HepG2 (cell line): ENCODE data around the gene CFAP119. TPM values are rescaled to one million over a fixed set of nuclear protein-coding genes. Genes with fewer than 3 reads are reported as not detected.

ENCODE experiments used
- ATAD3A ChIP-seq: sonication (generic); formaldehyde crosslinking; IDR thresholded peaks from 2 replicates; pipeline ENCODE4 v1.4.0; 2020; ENCODE audit warnings: missing genetic modification reagents
- BHLHE40 ChIP-seq: IDR thresholded peaks from 2 replicates; pipeline ENCODE4 v1.6.1; 2011; ENCODE audit warnings: low read length, improper control_type of control experiment
- GABPB1 ChIP-seq: IDR thresholded peaks from 2 replicates; pipeline ENCODE4 v1.6.1; 2016; ENCODE audit warnings: mild to moderate bottlenecking, missing genetic modification reagents, moderate library complexity, missing compliant biosample characterization
- KDM1A ChIP-seq: IDR thresholded peaks from 2 replicates; pipeline ENCODE4 v1.6.1; 2016; ENCODE audit warnings: missing compliant biosample characterization
- MTF2 ChIP-seq: sonication (generic); formaldehyde crosslinking; IDR thresholded peaks from 2 replicates; pipeline ENCODE4 v1.5.0; 2020; ENCODE audit warnings: missing genetic modification reagents, borderline replicate concordance
- MYNN ChIP-seq: sonication (generic); formaldehyde crosslinking; IDR thresholded peaks from 2 replicates; pipeline ENCODE4 v1.4.0; 2020; ENCODE audit warnings: mild to moderate bottlenecking, low read depth, missing genetic modification reagents
- NCOA1 ChIP-seq: sonication (generic); formaldehyde crosslinking; IDR thresholded peaks from 2 replicates; pipeline ENCODE4 v1.9.0; 2021; ENCODE audit warnings: missing genetic modification reagents
- ONECUT2 ChIP-seq: sonication (generic); formaldehyde crosslinking; IDR thresholded peaks from 2 replicates; pipeline ENCODE4 v1.4.0; 2020; ENCODE audit warnings: missing genetic modification reagents
- SP1 ChIP-seq, 2 experiments: fragments of 450-650 bp in 1 of 2; sonication (generic) in 1 of 2; formaldehyde crosslinking in 1 of 2; IDR thresholded peaks; 2 replicates each; pipeline versions ENCODE4 v1.4.0 to v1.6.1; 2016 to 2020; ENCODE audit warnings: missing genetic modification reagents in 1 of 2
- ZFP82 ChIP-seq: sonication (generic); formaldehyde crosslinking; IDR thresholded peaks from 2 replicates; pipeline ENCODE4 v1.5.1; 2020; ENCODE audit warnings: mild to moderate bottlenecking, missing genetic modification reagents, borderline replicate concordance
- ZMYM3 ChIP-seq: sonication (generic); formaldehyde crosslinking; IDR thresholded peaks from 2 replicates; pipeline ENCODE4 v1.5.1; 2020; ENCODE audit warnings: mild to moderate bottlenecking, missing genetic modification reagents
- ZNF205 ChIP-seq: IDR thresholded peaks from 2 replicates; pipeline ENCODE4 v1.6.1; 2018; ENCODE audit warnings: missing biosample characterization, missing genetic modification reagents
- ZNF251 ChIP-seq: sonication (generic); formaldehyde crosslinking; IDR thresholded peaks from 2 replicates; pipeline ENCODE4 v1.9.0; 2021; ENCODE audit warnings: mild to moderate bottlenecking, missing genetic modification reagents
- ZNF335 ChIP-seq: sonication (generic); formaldehyde crosslinking; IDR thresholded peaks from 2 replicates; pipeline ENCODE4 v1.4.0; 2020; ENCODE audit warnings: missing genetic modification reagents
- ZNF839 ChIP-seq: sonication (generic); formaldehyde crosslinking; IDR thresholded peaks from 2 replicates; pipeline ENCODE4 v1.4.0; 2020; ENCODE audit warnings: missing genetic modification reagents, mild to moderate bottlenecking, borderline replicate concordance
- ZSCAN30 ChIP-seq: sonication (generic); formaldehyde crosslinking; IDR thresholded peaks from 2 replicates; pipeline ENCODE4 v1.5.0; 2020; ENCODE audit warnings: mild to moderate bottlenecking, missing genetic modification reagents
- polyA plus RNA-seq, 8 experiments: library from polyadenylated mRNA; depleted of rRNA in 3 of 8; stranded (reverse) in 7 of 8; unstranded in 1 of 8; fragments of >200 nt; fragmentation: Illumina TruSeq in 4 of 8; extraction: Trizol in 4 of 8; gene quantifications; 2 replicates each; pipeline versions ENCODE4 v1.2.1 to v1.2.3, GENCODE V29; 2011 to 2016; ENCODE audit warnings: low read depth in 4 of 8, missing spikeins in 1 of 8, mixed read lengths in 1 of 8; ENCODE audit not compliant: insufficient read depth in 1 of 8
- total RNA-seq, 5 experiments: library from RNA; depleted of rRNA; stranded (reverse); fragments of >200 nt; fragmentation: Illumina TruSeq; extraction: Trizol; gene quantifications; 2 replicates each; pipeline ENCODE4 v1.2.3, GENCODE V29; 2016; ENCODE audit warnings: low read depth in 1 of 5
- TF ChIP-seq, protein P1 (sequence below): sonication (generic); formaldehyde crosslinking; IDR thresholded peaks from 2 replicates; pipeline ENCODE4 v1.4.0; 2020; ENCODE audit warnings: missing genetic modification reagents
- TF ChIP-seq, protein P2 (sequence below): sonication (generic); formaldehyde crosslinking; IDR thresholded peaks from 2 replicates; pipeline ENCODE4 v1.8.0; 2022; ENCODE audit warnings: mild to moderate bottlenecking, missing genetic modification reagents, borderline replicate concordance
- TF ChIP-seq, protein P3 (sequence below): IDR thresholded peaks from 2 replicates; pipeline ENCODE4 v1.6.1; 2016; ENCODE audit warnings: mild to moderate bottlenecking
- TF ChIP-seq, protein P4 (sequence below): sonication (generic); formaldehyde crosslinking; IDR thresholded peaks from 2 replicates; pipeline ENCODE4 v1.4.0; 2020; ENCODE audit warnings: mild to moderate bottlenecking, missing genetic modification reagents, borderline replicate concordance
- TF ChIP-seq, protein P5 (sequence below): sonication (generic); formaldehyde crosslinking; IDR thresholded peaks from 2 replicates; pipeline ENCODE4 v1.4.0; 2020; ENCODE audit warnings: missing genetic modification reagents, borderline replicate concordance

Gene CFAP119
- total and polyA plus RNA-seq, 2 of the 13 experiments (the other 11 are each of a cell fraction or from before 2014, with no cell fraction given), result 6.4 TPM

DNA sequence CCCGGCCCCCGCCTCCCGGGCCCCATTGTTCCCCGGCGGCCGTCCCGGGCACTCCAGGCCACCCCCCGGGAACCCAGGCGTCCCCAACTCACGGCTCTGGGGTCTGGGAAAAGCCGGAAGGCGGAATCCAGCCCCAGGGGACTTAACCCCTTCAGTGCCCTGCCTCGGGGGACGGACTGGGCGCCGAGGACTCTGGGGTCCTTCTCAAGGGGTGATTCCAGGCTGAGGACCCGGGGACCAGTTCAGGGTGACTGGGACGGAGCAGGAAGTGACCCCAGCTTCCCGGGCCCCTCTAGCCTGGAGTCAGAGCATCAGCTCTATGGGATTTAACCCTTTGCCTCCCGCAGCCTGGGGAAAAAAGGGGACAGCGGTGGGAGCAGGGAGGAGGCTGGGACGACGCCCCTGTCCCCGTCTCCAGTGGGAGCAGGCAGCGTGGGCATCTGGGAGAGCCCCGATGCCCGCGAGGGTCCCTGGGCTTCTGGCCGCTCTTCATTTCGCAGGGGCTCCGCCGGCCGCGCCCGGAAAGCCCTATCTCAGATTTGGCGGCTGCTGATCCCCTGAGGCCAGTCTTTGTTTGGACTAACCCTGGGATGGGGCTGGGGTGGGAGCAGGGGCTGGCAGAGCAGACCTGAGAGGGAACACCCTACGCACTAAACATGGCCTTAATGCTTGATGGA lies 25.2 kb upstream of the CFAP119 start, which contains the start of gene ZNF629 (continued):
- TF ChIP-seq, protein P1, sequence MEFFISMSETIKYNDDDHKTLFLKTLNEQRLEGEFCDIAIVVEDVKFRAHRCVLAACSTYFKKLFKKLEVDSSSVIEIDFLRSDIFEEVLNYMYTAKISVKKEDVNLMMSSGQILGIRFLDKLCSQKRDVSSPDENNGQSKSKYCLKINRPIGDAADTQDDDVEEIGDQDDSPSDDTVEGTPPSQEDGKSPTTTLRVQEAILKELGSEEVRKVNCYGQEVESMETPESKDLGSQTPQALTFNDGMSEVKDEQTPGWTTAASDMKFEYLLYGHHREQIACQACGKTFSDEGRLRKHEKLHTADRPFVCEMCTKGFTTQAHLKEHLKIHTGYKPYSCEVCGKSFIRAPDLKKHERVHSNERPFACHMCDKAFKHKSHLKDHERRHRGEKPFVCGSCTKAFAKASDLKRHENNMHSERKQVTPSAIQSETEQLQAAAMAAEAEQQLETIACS (CRISPR knock-in tag), result peak; percentile 81
- TF ChIP-seq SP1 (IDR thresholded peaks at IDR 0.05), result no peak
- TF ChIP-seq SP1 (CRISPR knock-in tag; IDR thresholded peaks at IDR 0.05), result peak; percentile 18; the same call in 1 of the 2 replicates
- TF ChIP-seq ZFP82 (CRISPR knock-in tag), result no peak; the same call in 1 of the 2 replicates
- peak; percentile 43; the same call in 1 of the 2 replicates for TF ChIP-seq ZNF205 (CRISPR knock-in tag)
- peak; percentile 64; the same call in 1 of the 2 replicates for TF ChIP-seq KDM1A (CRISPR knock-in tag)
- TF ChIP-seq, protein P2, sequence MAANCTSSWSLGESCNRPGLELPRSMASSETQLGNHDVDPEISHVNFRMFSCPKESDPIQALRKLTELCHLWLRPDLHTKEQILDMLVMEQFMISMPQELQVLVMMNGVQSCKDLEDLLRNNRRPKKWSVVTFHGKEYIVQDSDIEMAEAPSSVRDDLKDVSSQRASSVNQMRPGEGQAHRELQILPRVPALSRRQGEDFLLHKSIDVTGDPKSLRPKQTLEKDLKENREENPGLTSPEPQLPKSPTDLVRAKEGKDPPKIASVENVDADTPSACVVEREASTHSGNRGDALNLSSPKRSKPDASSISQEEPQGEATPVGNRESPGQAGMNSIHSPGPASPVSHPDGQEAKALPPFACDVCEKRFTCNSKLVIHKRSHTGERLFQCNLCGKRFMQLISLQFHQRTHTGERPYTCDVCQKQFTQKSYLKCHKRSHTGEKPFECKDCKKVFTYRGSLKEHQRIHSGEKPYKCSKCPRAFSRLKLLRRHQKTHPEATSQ, result no peak
- TF ChIP-seq ATAD3A, result no peak
- no peak for TF ChIP-seq ONECUT2 (CRISPR knock-in tag)
- peak; percentile 75; the same call in 1 of the 2 replicates for TF ChIP-seq ZSCAN30 (CRISPR knock-in tag)
- TF ChIP-seq, protein P3, sequence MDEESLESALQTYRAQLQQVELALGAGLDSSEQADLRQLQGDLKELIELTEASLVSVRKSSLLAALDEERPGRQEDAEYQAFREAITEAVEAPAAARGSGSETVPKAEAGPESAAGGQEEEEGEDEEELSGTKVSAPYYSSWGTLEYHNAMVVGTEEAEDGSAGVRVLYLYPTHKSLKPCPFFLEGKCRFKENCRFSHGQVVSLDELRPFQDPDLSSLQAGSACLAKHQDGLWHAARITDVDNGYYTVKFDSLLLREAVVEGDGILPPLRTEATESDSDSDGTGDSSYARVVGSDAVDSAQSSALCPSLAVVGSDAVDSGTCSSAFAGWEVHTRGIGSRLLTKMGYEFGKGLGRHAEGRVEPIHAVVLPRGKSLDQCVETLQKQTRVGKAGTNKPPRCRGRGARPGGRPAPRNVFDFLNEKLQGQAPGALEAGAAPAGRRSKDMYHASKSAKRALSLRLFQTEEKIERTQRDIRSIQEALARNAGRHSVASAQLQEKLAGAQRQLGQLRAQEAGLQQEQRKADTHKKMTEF (CRISPR knock-in tag), result peak; percentile 71
- TF ChIP-seq ZMYM3 (CRISPR knock-in tag), result peak; percentile 96
- TF ChIP-seq, protein P4, sequence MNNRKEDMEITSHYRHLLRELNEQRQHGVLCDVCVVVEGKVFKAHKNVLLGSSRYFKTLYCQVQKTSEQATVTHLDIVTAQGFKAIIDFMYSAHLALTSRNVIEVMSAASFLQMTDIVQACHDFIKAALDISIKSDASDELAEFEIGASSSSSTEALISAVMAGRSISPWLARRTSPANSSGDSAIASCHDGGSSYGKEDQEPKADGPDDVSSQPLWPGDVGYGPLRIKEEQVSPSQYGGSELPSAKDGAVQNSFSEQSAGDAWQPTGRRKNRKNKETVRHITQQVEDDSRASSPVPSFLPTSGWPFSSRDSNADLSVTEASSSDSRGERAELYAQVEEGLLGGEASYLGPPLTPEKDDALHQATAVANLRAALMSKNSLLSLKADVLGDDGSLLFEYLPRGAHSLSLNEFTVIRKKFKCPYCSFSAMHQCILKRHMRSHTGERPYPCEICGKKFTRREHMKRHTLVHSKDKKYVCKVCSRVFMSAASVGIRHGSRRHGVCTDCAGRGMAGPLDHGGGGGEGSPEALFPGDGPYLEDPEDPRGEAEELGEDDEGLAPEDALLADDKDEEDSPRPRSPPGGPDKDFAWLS (CRISPR knock-in tag), result no peak
- TF ChIP-seq GABPB1, result peak; percentile 98
- TF ChIP-seq BHLHE40, result peak; percentile 35; the same call in 1 of the 2 replicates
- TF ChIP-seq ZNF335 (CRISPR knock-in tag), result peak; percentile 88
- TF ChIP-seq MTF2 (CRISPR knock-in tag), result peak; percentile 78
- TF ChIP-seq ZNF251, result no peak
- no peak; the same call in 1 of the 2 replicates for TF ChIP-seq MYNN
- TF ChIP-seq, protein P5, sequence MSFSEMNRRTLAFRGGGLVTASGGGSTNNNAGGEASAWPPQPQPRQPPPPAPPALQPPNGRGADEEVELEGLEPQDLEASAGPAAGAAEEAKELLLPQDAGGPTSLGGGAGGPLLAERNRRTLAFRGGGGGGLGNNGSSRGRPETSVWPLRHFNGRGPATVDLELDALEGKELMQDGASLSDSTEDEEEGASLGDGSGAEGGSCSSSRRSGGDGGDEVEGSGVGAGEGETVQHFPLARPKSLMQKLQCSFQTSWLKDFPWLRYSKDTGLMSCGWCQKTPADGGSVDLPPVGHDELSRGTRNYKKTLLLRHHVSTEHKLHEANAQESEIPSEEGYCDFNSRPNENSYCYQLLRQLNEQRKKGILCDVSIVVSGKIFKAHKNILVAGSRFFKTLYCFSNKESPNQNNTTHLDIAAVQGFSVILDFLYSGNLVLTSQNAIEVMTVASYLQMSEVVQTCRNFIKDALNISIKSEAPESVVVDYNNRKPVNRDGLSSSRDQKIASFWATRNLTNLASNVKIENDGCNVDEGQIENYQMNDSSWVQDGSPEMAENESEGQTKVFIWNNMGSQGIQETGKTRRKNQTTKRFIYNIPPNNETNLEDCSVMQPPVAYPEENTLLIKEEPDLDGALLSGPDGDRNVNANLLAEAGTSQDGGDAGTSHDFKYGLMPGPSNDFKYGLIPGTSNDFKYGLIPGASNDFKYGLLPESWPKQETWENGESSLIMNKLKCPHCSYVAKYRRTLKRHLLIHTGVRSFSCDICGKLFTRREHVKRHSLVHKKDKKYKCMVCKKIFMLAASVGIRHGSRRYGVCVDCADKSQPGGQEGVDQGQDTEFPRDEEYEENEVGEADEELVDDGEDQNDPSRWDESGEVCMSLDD (CRISPR knock-in tag), result peak; percentile 89; the same call in 1 of the 2 replicates
- peak; percentile 15; the same call in 1 of the 2 replicates for TF ChIP-seq ZNF839 (CRISPR knock-in tag)
- peak; percentile 88 for TF ChIP-seq NCOA1
